Keratinocyte (primary cell): ENCODE data around the gene FDXR. TPM values are rescaled to one million over a fixed set of nuclear protein-coding genes. Genes with fewer than 3 reads are reported as not detected.

Experiments
- DNase-seq: peaks from one replicate; pipeline ENCODE4 v3.0.0-alpha.2; 2011; ENCODE audit warnings: low read depth, missing footprints, low spot score
- FAIRE-seq: peaks from 2 replicates; lab custom pipeline; 2011; peaks lifted over from hg19 to GRCh38; lab: Jason Lieb, UNC
- H2AFZ ChIP-seq: 2 replicates; pipeline ENCODE4 v1.6.0; 2012; ENCODE audit warnings: low read length, control low read depth, inconsistent platforms; ENCODE audit not compliant: control insufficient read depth
- H3K27ac ChIP-seq: 2 replicates; pipeline ENCODE4 v1.5.1; 2011; ENCODE audit warnings: low read length; ENCODE audit not compliant: control insufficient read depth, insufficient read depth
- H3K27me3 ChIP-seq: 3 replicates; pipeline ENCODE4 v1.6.0; 2011; ENCODE audit warnings: low read length; ENCODE audit not compliant: control insufficient read depth, insufficient read depth; ENCODE audit errors: extremely low read depth
- H3K36me3 ChIP-seq, 2 experiments: 2 replicates in 1 of 2; 3 replicates in 1 of 2; pipeline ENCODE4 v1.5.1; 2011; ENCODE audit warnings: low read length in 2 of 2, mild to moderate bottlenecking in 1 of 2; ENCODE audit not compliant: control insufficient read depth in 2 of 2, insufficient read depth in 2 of 2; ENCODE audit errors: extremely low read depth in 1 of 2
- H3K4me1 ChIP-seq: 3 replicates; pipeline ENCODE4 v1.5.1; 2011; ENCODE audit warnings: low read length; ENCODE audit not compliant: control insufficient read depth, insufficient read depth; ENCODE audit errors: extremely low read depth
- H3K4me2 ChIP-seq: 3 replicates; pipeline ENCODE4 v1.6.0; 2011; ENCODE audit warnings: low read depth, low read length; ENCODE audit not compliant: control insufficient read depth, insufficient read depth; ENCODE audit errors: extremely low read depth
- H3K4me3 ChIP-seq, 3 experiments: fragments of 200-600 bp in 1 of 3; sonication (generic) in 1 of 3; 2 replicates in 2 of 3; 3 replicates in 1 of 3; pipeline ENCODE4 v1.5.1; 2011 to 2016; ENCODE audit warnings: low read length in 3 of 3, mild to moderate bottlenecking in 3 of 3, control low read depth in 2 of 3, inconsistent platforms in 1 of 3, low read depth in 1 of 3, mixed read lengths in 1 of 3, mixed run types in 1 of 3, moderate library complexity in 1 of 3; ENCODE audit not compliant: control insufficient read depth in 2 of 3, insufficient read depth in 2 of 3; ENCODE audit errors: extremely low read depth in 1 of 3
- H3K79me2 ChIP-seq: 2 replicates; pipeline ENCODE4 v1.6.0; 2012; ENCODE audit warnings: low read length; ENCODE audit not compliant: control insufficient read depth, insufficient read depth
- H3K9ac ChIP-seq: 3 replicates; pipeline ENCODE4 v1.6.0; 2011; ENCODE audit warnings: low read length; ENCODE audit not compliant: control insufficient read depth, insufficient read depth; ENCODE audit errors: extremely low read depth
- H3K9me1 ChIP-seq: 3 replicates; pipeline ENCODE4 v1.6.0; 2011; ENCODE audit warnings: low read length; ENCODE audit not compliant: control insufficient read depth, insufficient read depth; ENCODE audit errors: extremely low read depth
- H3K9me3 ChIP-seq: 2 replicates; pipeline ENCODE4 v1.5.1; 2012; ENCODE audit warnings: low read depth, low read length; ENCODE audit not compliant: control insufficient read depth
- H4K20me1 ChIP-seq: 3 replicates; pipeline ENCODE4 v1.6.0; 2011; ENCODE audit warnings: low read length; ENCODE audit not compliant: control insufficient read depth, insufficient read depth; ENCODE audit errors: extremely low read depth
- EZH2 ChIP-seq: IDR thresholded peaks from one replicate; pipeline ENCODE4 v1.6.1; 2012; ENCODE audit warnings: inconsistent platforms, mild to moderate bottlenecking, low read length, moderate library complexity
- dilution Hi-C: fragments of 300-500 bp; cut with MboI; formaldehyde crosslinking; loops from one replicate; pipeline ENCODE4 v1.7.0; 2020; ENCODE audit warnings: low sequenced_read_pairs; ENCODE audit not compliant: extremely low pct_ligation_motif_present
- polyA plus RNA-seq, 5 experiments: library from polyadenylated mRNA; depleted of rRNA in 3 of 5; stranded (reverse) in 3 of 5; stranded (forward) in 1 of 5; unstranded in 1 of 5; fragments of >200 nt; gene quantifications; 1 replicate in 1 of 5; 2 replicates in 3 of 5; 3 replicates in 1 of 5; pipeline versions ENCODE4 v1.2.1 to v1.2.3, GENCODE V29; 2011 to 2012; ENCODE audit warnings: missing spikeins in 2 of 5, low read depth in 1 of 5, low replicate concordance in 1 of 5
- TF ChIP-seq, protein P1 (sequence below), 3 experiments: IDR thresholded peaks in 1 of 3; conservative IDR thresholded peaks in 1 of 3; optimal IDR thresholded peaks in 1 of 3; 2 replicates in 2 of 3; 3 replicates in 1 of 3; pipeline versions ENCODE3 to v1.5.1; 2011; ENCODE audit warnings: low read length in 3 of 3, mild to moderate bottlenecking in 3 of 3, moderate library complexity in 2 of 3, control low read depth in 1 of 3, inconsistent platforms in 1 of 3; ENCODE audit not compliant: insufficient read depth in 2 of 3; ENCODE audit errors: extremely low read depth in 1 of 3

The FDXR gene
- polyA plus RNA-seq, 1 donor (not counting 4 experiments of a cell fraction or from before 2014, with no cell fraction given): 12.0 TPM

DNA sequence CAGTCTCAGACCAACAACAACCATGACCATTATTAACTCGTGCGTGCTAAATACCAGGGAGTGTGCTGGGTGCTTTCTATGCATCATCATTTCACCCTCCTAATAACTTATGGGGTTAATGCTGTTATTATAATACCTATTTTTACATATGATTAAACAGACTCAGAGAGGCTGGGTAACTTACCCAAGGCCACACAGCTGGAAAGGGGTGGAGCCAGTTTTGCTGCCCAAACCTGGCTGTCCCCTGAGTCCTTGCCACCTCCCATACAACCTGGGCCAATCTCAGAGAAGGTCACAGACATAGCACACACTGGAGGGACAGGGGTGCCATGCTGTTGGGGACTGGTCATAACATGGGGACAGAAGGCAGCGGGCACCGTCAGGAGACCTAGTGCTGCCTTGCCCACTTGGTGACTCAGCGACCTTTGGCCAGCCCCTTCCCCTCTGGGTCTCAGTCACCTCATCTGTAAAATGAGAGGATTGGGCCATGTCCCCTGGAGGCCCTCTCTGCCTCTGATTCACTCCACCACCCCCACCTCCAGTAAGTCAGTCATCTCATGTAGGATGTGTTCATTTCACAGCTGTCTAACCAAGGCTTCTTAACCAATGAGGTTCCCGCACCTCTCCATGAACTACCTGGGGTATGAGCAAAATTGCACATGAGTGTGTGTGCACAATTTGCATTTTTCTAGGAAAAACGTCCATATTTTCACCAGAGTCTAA is 32.1 kb upstream of the FDXR start:
- Histone ChIP-seq H3K4me2 (no peak overlapping the region), H2AFZ (no peak overlapping the region), H3K9ac (no peak overlapping the region), H3K79me2 (no peaks in the 10 kb centered on the region), H3K36me3 (no peaks in the 10 kb centered on the region), H3K4me3 (no peak overlapping the region), H3K27me3 (no peaks in the 10 kb centered on the region), H3K4me1 (no peaks in the 10 kb centered on the region), H3K9me1 (no peaks in the 10 kb centered on the region), H4K20me1 (no peaks in the 10 kb centered on the region), H3K27ac (no peak overlapping the region), H3K9me3 (no peaks in the 10 kb centered on the region)
- no peak for TF ChIP-seq EZH2
- TF ChIP-seq, protein P1, sequence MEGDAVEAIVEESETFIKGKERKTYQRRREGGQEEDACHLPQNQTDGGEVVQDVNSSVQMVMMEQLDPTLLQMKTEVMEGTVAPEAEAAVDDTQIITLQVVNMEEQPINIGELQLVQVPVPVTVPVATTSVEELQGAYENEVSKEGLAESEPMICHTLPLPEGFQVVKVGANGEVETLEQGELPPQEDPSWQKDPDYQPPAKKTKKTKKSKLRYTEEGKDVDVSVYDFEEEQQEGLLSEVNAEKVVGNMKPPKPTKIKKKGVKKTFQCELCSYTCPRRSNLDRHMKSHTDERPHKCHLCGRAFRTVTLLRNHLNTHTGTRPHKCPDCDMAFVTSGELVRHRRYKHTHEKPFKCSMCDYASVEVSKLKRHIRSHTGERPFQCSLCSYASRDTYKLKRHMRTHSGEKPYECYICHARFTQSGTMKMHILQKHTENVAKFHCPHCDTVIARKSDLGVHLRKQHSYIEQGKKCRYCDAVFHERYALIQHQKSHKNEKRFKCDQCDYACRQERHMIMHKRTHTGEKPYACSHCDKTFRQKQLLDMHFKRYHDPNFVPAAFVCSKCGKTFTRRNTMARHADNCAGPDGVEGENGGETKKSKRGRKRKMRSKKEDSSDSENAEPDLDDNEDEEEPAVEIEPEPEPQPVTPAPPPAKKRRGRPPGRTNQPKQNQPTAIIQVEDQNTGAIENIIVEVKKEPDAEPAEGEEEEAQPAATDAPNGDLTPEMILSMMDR (optimal IDR thresholded peaks at IDR 0.05 in 1 of 3, IDR thresholded peaks at IDR 0.05 in 1 of 3, conservative IDR thresholded peaks at IDR 0.05 in 1 of 3; ENCODE audit: extremely low read depth in 1 of 3, insufficient read depth in 2 of 3, low read length in 3 of 3): no peak
- no peak for DNase-seq
- FAIRE-seq: no peak
- dilution Hi-C loops: no loop called here

DNA sequence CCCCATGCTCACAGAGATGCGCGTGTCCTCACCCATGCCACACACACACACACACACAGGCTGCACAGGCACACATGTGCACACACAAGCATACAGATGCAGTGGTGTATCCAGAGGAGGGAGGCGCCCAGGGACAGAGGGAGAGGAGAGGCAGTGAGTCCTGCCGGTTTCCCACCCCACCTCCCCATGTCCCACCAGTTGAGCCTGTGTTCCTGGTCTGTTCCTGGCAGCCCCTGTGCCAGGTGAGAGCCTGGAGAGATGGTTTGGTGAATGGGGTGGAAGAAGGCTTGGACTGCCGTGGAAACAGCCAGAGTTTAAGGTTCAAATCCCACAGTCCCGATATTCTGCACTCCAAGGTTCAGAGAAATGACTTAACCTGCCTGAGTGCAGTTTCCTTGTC is 30.9 kb upstream of the FDXR start:
- H3K4me3 ChIP-seq: no peak overlapping the region
- no peaks in the 10 kb centered on the region for H3K27me3 ChIP-seq
- no peaks in the 10 kb centered on the region for H4K20me1 ChIP-seq
- DNase-seq (no peak), FAIRE-seq (no peak)
- no peaks in the 10 kb centered on the region for H3K79me2 ChIP-seq
- no peak overlapping the region for H3K27ac ChIP-seq
- no peak for TF ChIP-seq EZH2
- TF ChIP-seq, protein P1 (optimal IDR thresholded peaks at IDR 0.05 in 1 of 3, IDR thresholded peaks at IDR 0.05 in 1 of 3, conservative IDR thresholded peaks at IDR 0.05 in 1 of 3; ENCODE audit: extremely low read depth in 1 of 3, insufficient read depth in 2 of 3, low read length in 3 of 3): no peak
- no peaks in the 10 kb centered on the region for H3K36me3 ChIP-seq
- no peaks in the 10 kb centered on the region for H3K4me1 ChIP-seq
- H3K9ac ChIP-seq: no peak overlapping the region
- H3K4me2 ChIP-seq: no peak overlapping the region
- no peak overlapping the region for H2AFZ ChIP-seq
- no peaks in the 10 kb centered on the region for H3K9me3 ChIP-seq
- no peaks in the 10 kb centered on the region for H3K9me1 ChIP-seq
- dilution Hi-C loops: no loop called here
